HG02884 (cell line): ENCODE measurements around the gene ETFA.

Experiments used
- ATAC-seq: cut with Tn5 transposase; IDR thresholded peaks from one replicate; pipeline ENCODE4 v1.9.1; 2021; ENCODE audit warnings: mild to moderate bottlenecking, moderate library complexity; ENCODE audit not compliant: unreplicated experiment

Gene ETFA

DNA sequence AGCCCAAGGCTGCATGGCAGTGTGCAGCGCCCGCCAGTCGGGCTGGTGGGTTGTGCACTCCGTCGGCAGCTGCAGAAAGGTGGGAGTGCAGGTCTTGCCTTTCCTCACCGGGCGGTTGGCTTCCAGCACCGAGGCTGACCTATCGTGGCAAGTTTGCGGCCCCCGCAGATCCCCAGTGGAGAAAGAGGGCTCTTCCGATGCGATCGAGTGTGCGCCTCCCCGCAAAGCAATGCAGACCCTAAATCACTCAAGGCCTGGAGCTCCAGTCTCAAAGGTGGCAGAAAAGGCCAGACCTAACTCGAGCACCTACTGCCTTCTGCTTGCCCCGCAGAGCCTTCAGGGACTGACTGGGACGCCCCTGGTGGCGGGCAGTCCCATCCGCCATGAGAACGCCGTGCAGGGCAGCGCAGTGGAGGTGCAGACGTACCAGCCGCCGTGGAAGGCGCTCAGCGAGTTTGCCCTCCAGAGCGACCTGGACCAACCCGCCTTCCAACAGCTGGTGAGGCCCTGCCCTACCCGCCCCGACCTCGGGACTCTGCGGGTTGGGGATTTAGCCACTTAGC is 29.6 kb upstream of the ETFA start:
- no peak for ATAC-seq

- ATAC-seq, result no peak
Observed at GRCh38 chr15:76340198-76340802, 29.0 kb upstream of the ETFA start.

GRCh38 chr15:76339305-76340197 is 28.3 kb upstream of the ETFA start:
- ATAC-seq, result no peak

GRCh38 chr15:76338486-76339304 is 27.4 kb upstream of the ETFA start:
- no peak for ATAC-seq

GRCh38 chr15:76337696-76338485 is 26.6 kb upstream of the ETFA start:
- no peak for ATAC-seq

DNA sequence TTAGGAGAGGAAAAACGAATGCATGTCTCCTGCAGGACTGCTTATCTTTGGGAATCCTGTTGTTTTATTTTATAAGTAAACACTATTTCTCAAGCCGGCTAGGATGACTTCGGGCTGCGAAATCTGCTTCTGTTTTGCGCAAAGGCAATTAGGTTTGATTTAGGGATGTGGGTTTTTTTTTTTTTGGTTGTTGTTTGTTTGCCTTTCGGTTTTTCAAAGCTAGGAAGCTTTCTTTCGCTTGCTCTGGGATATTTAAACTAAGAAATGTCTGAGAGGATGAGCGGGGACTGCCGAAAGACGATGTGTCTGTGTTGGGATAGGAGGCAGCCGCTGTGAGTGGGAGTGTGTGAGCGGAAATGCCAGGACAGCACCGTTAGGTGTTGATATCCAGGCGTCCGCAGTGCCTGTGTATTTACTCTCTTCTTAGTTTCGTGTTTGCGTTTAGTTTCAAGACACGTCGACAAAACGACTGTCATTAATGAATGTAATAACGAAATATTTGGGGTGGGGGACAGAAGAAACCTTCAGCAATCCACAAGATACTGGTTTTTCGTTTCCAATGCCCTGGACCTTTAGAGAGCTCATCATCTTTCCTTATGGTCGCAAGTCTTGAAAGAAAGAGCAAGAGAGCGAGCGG is 25.9 kb upstream of the ETFA start:
- ATAC-seq, result no peak

- no peak for ATAC-seq
Observed at GRCh38 chr15:76336254-76337058, 25.2 kb upstream of the ETFA start, which contains the start of gene ISL2. Gene ISL2 (plus strand): TSS chr15:76336773. CDS start chr15:76336884, 111 bp downstream.

DNA sequence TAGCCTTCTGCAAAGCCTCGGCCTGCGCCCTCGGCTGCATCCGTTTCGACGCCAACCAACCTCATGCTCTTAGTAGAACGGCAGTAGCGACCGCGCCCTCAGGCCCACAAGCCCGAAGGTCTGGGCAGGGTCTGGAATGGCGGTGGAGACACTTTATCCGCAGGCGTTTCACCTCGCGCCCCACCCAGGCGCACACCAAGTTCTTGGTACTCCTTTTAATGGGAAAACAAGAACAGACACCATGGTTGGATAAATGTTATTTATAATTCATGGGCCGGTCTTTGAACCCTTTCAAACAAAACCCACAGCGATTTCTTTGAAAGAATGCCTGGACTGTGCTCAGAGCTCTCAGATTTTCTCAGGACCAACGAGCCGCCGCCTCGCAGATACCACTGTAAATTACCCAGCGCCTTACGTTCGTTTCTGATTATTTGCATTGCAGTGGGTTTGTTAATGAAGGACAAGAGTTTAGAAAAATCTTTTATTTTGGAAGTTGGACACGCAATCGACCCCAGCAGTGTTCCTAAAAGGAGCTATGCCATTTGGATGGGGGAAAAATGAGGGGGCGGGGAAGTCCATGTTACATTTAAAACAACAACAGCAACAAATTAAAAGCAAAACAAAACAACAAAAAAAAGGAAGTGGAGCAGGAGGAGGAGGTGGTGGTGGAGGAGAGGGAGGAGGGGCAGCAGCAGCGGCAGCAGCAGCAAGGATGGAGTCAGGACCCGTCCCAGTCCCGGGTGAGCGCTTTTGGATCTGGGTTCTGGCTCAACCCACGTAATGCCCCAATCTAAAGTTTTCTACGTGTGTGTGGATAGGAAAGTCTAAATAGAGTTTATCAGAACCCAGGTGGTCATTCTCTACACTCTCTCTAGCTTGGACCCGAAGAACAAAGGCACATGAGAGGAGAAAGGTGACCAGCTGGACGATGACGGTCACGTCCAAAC is 24.3 kb upstream of the ETFA start:
- no peak for ATAC-seq

- no peak for ATAC-seq
Observed at GRCh38 chr15:76334438-76335306, 23.4 kb upstream of the ETFA start.

- no peak for ATAC-seq
Observed at GRCh38 chr15:76333720-76334437, 22.6 kb upstream of the ETFA start.

GRCh38 chr15:76333309-76333708 is 22.0 kb upstream of the ETFA start:
- no peak for ATAC-seq

- ATAC-seq, result no peak
Observed at GRCh38 chr15:76332796-76333195, 21.5 kb upstream of the ETFA start.

DNA sequence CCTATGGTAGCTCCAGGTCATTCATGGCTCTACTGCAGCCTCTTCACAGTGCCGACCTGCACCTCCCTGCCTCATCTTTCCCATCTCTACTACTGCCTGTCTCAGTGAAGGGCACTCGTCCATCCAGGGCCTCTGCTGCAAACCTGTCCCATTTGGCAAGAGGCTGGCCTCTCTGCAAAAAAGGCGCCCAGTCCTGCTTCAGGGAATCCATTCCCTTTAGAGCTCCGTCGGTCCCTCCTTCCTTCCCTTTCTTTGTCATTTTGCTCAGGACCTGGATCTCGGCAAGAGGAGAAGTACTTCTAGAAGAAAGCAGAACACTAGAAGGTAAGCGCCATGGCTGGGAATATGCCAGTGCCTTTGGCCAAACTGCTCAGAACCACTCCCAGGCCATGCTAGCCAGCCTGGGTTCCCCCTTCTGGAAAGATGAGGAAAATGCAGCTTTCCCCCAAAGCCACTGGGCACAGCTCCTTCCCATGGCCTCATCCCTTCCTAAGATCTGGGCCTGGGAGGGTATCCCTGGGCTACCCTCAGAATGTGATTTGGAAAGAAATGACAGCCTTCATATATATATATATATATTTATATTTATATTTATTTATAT is 18.9 kb upstream of the ETFA start:
- no peak for ATAC-seq

DNA sequence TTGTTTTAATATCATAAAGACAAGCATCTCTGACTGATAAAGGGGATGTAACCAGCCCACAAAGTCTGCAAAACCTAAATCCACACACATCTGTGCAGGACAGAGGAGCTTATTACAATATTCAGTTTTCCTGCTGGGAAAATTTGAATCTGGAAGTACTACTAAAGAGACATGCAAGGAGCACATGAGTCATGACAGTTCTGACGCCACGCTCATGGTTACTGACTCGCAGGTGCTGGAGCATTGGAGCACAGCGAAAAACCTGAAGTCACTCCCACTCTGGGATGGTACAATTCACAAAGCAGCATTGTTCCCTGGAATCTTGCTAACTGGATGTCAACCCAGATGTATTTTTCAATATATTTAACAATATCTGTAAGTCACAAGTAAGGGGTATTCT is 17.7 kb upstream of the ETFA start:
- ATAC-seq, result no peak

DNA sequence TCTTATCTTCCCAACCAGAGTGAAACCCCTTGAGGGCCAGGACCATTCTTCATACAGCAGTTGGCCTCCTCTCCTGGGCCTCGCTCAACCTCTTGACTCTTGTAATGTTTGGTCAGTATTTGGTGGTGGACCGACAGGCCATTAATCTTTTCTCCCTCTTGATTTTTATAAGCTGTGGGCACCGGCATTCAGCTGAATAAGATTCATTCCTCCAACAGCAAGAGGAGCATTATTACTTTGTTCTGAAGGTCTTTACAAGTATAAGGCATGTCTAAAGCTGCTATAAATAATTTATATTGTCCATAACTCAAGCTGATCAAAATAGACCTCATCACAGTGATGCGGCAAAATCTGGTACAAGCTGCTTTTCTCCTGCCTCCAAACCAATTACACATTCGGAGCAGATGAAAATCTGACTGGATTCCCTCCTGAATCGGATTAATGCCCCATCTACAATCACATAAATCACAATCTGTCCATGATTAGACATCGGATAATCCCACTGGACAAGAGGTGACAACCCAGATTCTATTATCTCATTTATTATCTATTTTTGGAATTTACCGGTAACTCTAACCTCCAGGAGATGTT is 16.9 kb upstream of the ETFA start:
- ATAC-seq, result no peak
